Activated naive CD4-positive, alpha-beta T cell treated with anti-CD3 and anti-CD28 coated beads for 36 hours (primary cell): ENCODE results near the gene CORO7. TPM values are rescaled to one million over a fixed set of nuclear protein-coding genes. Genes with fewer than 3 reads are reported as not detected.
A peak's percentile ranks its signal among the peaks of the same experiment; 100 is the strongest.

Experiments
- CTCF ChIA-PET: fragments of 350-600 bp; sonication (Branson Sonifier 250); formaldehyde crosslinking; loops from one replicate; lab custom pipeline; 2021; ENCODE audit warnings: antibody characterized with exemption; lab: Charles Lee
- DNase-seq: peaks from one replicate; pipeline ENCODE4 v3.0.0-alpha.2; 2020
- H3K27ac Mint-ChIP-seq: one replicate; pipeline ENCODE4 v1.8.0; 2021; ENCODE audit warnings: mild to moderate bottlenecking, mixed read lengths
- H3K27me3 Mint-ChIP-seq: one replicate; pipeline ENCODE4 v1.8.0; 2021; ENCODE audit warnings: low read depth, mixed read lengths
- H3K36me3 Mint-ChIP-seq: one replicate; pipeline ENCODE4 v1.8.0; 2021; ENCODE audit warnings: low read depth, mixed read lengths
- H3K4me1 Mint-ChIP-seq: one replicate; pipeline ENCODE4 v1.8.0; 2021; ENCODE audit warnings: low read depth, mixed read lengths
- H3K4me3 Mint-ChIP-seq: one replicate; pipeline ENCODE4 v1.8.0; 2021; ENCODE audit warnings: mild to moderate bottlenecking, moderate library complexity, mixed read lengths
- H3K9me3 Mint-ChIP-seq: one replicate; pipeline ENCODE4 v1.8.0; 2021; ENCODE audit warnings: mixed read lengths
- intact Hi-C: fragments of 100-400 bp; cut with micrococcal nuclease; formaldehyde crosslinking; loops from one replicate; pipeline ENCODE4 v1.15.1; 2023
- total RNA-seq, 2 experiments: library from RNA; stranded (reverse); gene quantifications; one replicate each; pipeline ENCODE4 v1.2.3, GENCODE V29; 2021

CORO7 gene
- total RNA-seq, 2 experiments from 2014 or later: 39.7 to 43.3 TPM

DNA sequence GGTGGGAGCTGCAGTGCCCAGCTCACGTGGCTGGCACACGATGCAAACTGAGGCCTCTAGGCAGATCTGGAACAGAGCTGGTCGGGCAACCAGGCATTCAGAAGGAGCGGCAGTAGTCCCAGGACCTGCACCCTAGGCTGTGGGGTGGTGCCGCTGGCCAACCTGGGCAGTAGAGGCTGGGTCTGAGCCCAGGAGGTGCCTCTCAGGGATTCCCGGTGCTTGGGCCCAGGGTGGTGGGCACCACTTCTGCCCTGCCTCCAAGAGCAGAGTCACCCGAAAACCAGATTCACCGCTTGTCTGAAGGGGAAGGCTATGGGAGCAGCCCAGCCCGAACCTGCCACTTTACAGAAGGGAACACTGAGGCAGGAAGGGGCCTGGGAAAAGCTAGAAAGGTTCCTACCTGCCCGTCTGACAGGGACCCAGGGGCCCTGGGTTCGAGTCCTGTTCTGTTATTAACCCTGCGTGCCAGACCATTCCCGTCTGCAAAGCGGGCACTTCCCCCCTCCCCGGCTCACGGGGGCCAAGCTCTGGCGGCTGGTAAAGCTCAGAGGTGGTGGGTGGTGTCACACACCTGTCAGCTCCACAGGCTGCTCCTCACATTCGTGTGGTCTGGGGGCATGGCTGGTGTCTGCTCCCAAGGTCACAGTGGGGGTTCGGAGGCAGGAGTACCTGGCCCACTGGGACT, 83.6 kb downstream of the CORO7 start:
- CTCF ChIA-PET: interaction anchor here (0.7 to 9.2 kb wide), 7 partner anchors 9 to 71 kb away, joined by 3 to 80 read pairs (median 5); no protein-coding TSS in a partner anchor
- peaks cover 4% of the 10 kb centered on the region for H3K4me1 Mint-ChIP-seq
- H3K36me3 Mint-ChIP-seq: no peaks in the 10 kb centered on the region
- DNase-seq: no peak
- H3K4me3 Mint-ChIP-seq: no peak overlapping the region
- intact Hi-C loops: no loop called here
- H3K27me3 Mint-ChIP-seq: no peaks in the 10 kb centered on the region
- H3K9me3 Mint-ChIP-seq: no peaks in the 10 kb centered on the region
- H3K27ac Mint-ChIP-seq: no peak overlapping the region

DNA sequence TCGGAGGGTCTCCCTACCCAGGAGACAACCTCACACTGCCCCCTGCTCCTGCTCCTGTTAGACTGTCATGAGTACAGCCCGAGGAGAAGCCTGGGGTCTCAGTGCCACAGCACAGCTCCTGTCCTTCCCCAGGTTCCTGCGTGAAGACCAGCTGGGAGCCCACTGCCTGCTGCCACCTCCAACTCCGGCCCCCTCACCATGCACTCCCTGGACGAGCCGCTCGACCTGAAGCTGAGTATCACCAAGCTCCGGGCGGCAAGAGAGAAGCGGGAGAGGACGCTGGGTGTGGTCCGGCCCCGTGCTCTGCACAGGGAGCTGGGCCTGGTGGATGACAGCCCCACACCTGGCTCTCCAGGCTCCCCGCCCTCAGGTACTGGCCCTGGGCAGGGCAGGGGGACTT, 84.3 kb downstream of the CORO7 start:
- CTCF ChIA-PET: interaction anchor here (0.7 to 9.2 kb wide), 12 partner anchors 9 to 78 kb away, joined by 3 to 80 read pairs (median 4); partner anchors contain the start of gene VASN
- Mint-ChIP-seq H3K4me3 (no peak overlapping the region), H3K9me3 (no peaks in the 10 kb centered on the region), H3K36me3 (no peaks in the 10 kb centered on the region), H3K27me3 (no peaks in the 10 kb centered on the region), H3K27ac (no peak overlapping the region), H3K4me1 (peaks cover 4% of the 10 kb centered on the region)
- intact Hi-C loops: no loop called here
- no peak for DNase-seq

DNA sequence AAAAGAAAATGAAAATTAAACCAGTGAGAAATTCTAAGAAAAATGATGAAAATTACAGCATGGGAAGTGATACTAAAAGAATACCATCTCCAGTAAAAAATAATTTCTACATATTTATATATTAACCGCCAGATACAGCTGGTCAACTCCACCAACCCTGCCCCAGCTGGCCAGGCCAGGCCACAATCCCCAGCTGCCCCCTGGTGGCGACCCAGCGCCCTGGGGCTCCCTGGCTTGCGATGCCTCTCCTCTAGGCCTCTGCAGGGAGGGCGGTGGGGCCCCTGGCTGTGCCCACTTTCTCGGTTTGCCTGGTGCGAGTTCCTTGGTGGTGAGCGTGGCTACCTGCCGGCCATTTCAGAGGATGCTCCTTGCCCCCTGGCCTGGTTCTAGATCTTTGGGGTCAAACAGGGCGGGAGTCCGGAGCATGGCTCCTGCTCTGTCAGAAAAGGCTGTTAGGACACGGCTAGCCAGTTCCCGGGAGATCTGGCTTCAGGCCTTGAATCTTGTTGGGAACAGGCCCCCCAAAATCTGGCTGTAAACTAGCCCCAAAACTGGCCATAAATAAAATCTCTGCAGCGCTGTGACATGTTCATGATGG, 86.0 kb downstream of the CORO7 start:
- no peak overlapping the region for H3K4me3 Mint-ChIP-seq
- no peaks in the 10 kb centered on the region for H3K9me3 Mint-ChIP-seq
- intact Hi-C loops: loop anchor here (1.0 to 2.0 kb wide), 3 partner anchors 42 to 391 kb away; no protein-coding TSS in a partner anchor
- CTCF ChIA-PET: interaction anchor here (0.6 to 9.2 kb wide), 15 partner anchors 12 to 302 kb away, joined by 3 to 80 read pairs (median 3); no protein-coding TSS in a partner anchor
- H3K27me3 Mint-ChIP-seq: no peaks in the 10 kb centered on the region
- peak; percentile 80 for DNase-seq
- no peak overlapping the region for H3K27ac Mint-ChIP-seq
- H3K36me3 Mint-ChIP-seq: no peaks in the 10 kb centered on the region
- H3K4me1 Mint-ChIP-seq: peaks cover 4% of the 10 kb centered on the region

DNA sequence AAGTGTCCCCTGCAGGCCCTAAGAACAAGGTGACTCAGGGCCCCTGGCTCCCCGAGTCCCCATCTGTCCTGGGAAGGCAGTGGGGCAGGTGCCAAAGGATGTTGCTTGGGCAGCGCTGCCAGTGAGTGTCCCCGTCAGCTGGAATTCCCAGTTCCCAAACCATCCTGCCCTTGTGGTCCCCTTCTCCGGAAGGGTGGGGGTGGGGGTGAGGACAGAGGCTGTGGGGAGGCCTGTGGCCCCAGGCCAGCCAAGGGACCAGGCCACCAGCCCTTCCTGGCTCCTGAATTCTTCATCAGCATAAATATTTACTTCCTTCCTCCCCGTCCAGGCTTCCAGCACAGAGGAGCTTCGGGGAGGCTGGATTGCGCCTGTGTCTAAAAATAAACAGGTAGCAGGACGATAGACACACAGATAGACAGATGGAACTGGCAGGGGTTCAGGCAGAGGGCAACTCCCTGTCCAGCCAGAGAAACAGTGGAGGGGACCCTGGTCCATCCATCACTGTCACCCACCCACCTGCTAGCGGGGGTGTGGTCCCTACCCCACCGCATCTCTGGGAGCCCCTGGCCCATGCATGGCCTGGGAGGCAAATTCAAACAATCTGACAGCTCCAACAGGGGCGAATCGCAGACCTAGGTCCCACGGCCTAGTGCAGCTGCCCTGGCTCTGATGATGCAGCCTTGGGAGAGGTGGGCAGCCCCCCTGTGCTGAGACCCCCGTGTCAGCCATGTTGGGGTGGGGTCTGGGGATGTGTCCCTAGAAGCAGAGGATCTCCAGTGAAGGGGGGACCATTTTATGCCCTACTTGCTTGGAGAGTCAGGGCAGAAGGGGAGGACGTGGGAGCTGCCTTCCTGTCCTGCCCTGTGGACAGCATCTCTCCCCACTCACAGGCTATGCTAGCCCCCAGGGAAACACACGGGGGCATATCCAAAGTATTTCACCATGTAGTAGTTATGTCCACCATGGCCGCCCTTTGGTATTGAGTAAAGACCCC, 87.3 kb downstream of the CORO7 start:
- intact Hi-C loops: loop anchor here (5.0 to 10.0 kb wide), 2 partner anchors 57 to 344 kb away; partner anchors contain the start of gene TFAP4
- Mint-ChIP-seq H3K36me3 (no peaks in the 10 kb centered on the region), H3K27ac (no peak overlapping the region), H3K27me3 (no peaks in the 10 kb centered on the region), H3K9me3 (no peaks in the 10 kb centered on the region), H3K4me3 (no peak overlapping the region), H3K4me1 (peaks cover 4% of the 10 kb centered on the region)
- CTCF ChIA-PET: interaction anchor here (0.5 to 9.2 kb wide), 17 partner anchors 10 to 77 kb away, joined by 3 to 80 read pairs (median 5); partner anchors contain the start of gene TFAP4
- no peak for DNase-seq

DNA sequence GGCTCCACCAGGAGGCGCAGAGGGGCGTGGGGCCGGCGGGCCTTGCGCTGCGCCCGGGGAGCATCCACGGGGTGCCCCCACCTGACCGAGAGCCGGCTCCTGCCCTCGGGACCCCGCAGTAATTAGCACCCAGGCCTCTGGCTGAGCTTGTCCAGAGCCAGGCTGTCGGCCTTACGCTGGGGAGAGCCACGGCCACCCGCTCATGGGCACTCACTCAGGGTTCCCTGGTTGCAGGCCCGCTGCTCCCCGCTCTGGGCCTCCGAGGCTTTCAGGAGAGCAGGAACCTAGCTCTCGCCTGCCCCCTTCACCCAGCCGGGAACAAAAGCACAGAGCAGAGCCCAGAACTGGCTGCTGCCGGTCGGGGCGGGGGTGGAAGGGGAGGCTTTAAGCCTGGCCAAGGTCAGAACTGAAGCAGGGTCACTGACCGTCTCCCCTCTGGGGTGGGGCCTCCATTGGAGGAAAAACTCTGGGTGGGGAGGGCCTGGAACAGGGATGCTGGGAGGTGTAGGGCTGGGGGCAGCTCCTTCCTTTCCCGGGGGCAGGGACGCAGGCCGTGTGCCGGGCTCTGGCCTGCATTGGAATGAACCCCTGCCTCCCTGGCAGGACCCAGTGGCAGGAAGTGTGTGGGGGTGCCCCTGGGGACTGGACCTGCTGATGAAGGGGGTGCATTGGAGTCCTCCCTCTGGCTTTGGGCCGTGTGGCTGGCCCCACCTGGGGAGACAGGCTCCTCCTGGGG, 88.2 kb downstream of the CORO7 start:
- H3K4me1 Mint-ChIP-seq: peaks cover 4% of the 10 kb centered on the region
- no peaks in the 10 kb centered on the region for H3K36me3 Mint-ChIP-seq
- intact Hi-C loops: loop anchor here (5.0 to 10.0 kb wide), 2 partner anchors 56 to 343 kb away; partner anchors contain the start of gene TFAP4
- H3K27ac Mint-ChIP-seq: no peak overlapping the region
- CTCF ChIA-PET: interaction anchor here (0.6 to 9.2 kb wide), 12 partner anchors 16 to 74 kb away, joined by 3 to 80 read pairs (median 5); partner anchors contain the start of gene TFAP4
- peak overlapping the region; percentile 49 for H3K4me3 Mint-ChIP-seq
- H3K27me3 Mint-ChIP-seq: no peaks in the 10 kb centered on the region
- DNase-seq: peak; percentile 81
- no peaks in the 10 kb centered on the region for H3K9me3 Mint-ChIP-seq

DNA sequence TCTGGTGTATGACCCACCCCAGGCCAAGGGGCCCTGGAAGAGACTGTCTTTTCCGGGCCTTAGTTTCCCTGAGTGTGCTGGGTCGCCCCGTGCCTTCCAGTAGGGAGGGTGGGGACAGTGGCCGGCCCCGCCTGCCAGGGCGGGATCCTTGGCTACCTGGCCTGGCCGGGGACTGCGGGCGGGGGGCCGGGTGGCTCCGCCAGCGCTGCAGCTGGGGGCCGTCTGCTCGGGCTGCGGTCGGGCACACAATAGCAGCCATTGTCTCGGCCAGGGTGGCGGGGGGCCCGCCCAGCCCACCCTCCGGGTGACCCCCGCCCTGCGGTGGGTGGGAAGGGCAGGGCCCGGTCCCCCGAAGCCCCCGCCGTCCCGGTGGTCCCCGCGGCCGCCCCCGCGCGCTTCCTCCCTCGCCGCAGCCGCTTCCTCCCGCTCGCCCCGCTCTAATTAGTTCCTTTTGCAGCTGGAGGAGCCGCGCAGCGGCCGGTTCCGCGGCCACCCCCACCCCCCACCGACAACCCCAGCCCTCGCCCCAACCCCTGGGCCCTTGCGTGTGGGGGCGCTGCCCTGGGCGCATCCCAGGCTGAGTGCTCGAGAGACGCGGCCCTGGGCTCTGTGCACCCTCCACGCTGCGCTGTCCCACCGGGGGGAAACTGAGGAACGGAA, 88.9 kb downstream of the CORO7 start:
- no peak for DNase-seq
- no peaks in the 10 kb centered on the region for H3K9me3 Mint-ChIP-seq
- peaks cover 4% of the 10 kb centered on the region for H3K4me1 Mint-ChIP-seq
- no peaks in the 10 kb centered on the region for H3K36me3 Mint-ChIP-seq
- H3K27me3 Mint-ChIP-seq: no peaks in the 10 kb centered on the region
- peak overlapping the region; percentile 49 for H3K4me3 Mint-ChIP-seq
- intact Hi-C loops: loop anchor here (5.0 to 10.0 kb wide), 2 partner anchors 55 to 343 kb away; partner anchors contain the start of gene TFAP4
- CTCF ChIA-PET: interaction anchor here (0.6 to 9.2 kb wide), 13 partner anchors 10 to 75 kb away, joined by 3 to 80 read pairs (median 5); partner anchors contain the start of gene TFAP4
- no peak overlapping the region for H3K27ac Mint-ChIP-seq

DNA sequence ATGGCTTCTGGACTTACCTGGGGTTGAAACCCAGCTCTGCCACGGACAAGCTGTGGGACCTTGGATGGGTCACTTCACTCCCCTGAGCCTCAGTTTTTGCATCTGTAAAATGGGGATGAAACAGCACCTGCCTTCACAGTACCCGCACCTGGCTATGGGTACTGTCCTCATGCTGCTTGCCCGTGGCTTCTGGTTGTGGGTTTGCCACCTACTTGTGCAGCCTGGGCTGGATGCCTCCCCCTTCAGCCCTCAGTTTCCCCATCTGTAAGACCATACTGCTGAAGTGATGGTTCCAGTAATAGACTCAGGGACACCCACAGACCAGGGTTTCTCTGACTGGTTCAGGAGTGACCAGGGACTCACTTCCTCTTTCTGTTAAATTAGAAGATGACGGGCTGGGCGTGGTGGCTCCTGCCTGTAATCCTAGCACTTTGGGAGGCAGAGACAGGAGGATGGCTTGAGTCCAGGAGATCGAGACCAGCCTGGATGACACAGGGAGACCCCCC, 91.1 kb downstream of the CORO7 start:
- intact Hi-C loops: loop anchor here (5.0 to 10.0 kb wide), 2 partner anchors 53 to 341 kb away; partner anchors contain the start of gene TFAP4
- Mint-ChIP-seq H3K4me1 (peaks cover 4% of the 10 kb centered on the region), H3K4me3 (no peak overlapping the region), H3K27ac (no peak overlapping the region), H3K27me3 (no peaks in the 10 kb centered on the region), H3K9me3 (no peaks in the 10 kb centered on the region), H3K36me3 (no peaks in the 10 kb centered on the region)
- CTCF ChIA-PET: no interaction called here
- no peak for DNase-seq

DNA sequence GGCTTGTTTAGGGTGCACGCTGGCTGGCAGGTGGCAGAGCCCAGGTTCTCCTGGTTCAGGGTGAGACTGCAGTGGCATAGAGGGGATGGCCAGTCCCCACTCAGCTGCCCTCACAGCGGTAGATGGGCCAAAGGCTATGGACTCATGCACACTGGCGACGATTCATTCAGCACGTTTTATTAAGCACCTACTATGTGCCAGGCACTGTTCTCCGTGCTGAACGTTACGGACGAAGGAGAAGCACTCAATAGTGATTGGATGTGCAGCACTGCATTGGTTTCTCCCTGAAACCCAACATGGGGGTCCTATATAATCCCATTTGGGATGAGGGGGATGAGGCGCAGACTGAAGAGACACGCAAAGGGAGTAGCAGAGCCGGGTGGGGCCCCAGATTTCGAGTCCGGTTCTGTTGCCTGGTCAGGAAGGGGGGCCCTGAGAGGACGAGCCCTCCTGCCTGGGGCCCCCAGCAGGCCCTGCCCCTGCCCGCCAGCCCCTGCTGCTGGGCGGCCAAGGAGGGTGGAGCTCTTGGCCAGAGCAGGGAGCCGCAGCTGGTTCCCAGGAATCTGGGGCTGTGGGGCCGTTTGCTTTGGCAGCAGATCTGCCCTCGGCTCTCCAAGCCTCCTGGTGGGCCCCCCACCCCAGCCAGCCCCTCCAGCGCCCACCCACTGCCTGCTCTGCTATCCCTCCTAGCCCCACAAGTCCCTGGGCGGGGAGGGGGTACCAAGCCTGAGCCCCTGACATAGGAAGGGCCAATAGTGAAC, 91.7 kb downstream of the CORO7 start:
- CTCF ChIA-PET: no interaction called here
- H3K27me3 Mint-ChIP-seq: no peaks in the 10 kb centered on the region
- H3K9me3 Mint-ChIP-seq: no peaks in the 10 kb centered on the region

DNA sequence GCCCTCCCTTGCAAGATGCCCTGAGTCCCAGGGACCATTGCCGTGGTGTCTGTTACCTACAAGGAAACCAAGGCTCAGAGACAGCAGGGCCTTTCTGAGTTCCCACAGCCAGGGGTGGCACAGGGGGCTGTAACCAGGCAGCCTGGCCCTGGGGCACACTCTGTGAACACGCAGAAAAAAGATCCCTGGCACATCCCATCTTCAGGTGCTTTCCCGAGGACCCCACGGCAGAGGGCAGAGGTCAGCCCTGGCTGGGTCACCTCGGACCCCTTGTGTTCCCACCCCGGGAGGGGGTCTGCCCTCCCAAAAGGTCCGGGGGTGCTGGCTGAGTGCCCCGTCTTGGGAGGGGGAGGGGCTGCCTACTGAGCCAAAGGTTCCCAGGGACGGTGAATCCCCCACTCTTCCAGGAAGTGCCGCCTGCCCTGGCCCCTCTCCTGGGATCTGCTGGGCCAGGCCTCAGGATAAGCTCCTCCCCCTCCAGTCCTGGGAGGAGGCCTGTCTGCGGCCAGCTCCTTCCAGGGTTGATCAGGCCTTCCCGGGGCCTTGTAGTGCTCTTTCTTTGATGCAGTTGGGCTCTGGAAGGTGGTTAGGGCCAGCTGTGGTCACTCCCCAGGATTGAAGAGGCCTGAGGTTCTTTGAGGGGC, 92.4 kb downstream of the CORO7 start:
- Mint-ChIP-seq H3K27me3 (no peaks in the 10 kb centered on the region), H3K4me1 (peaks cover 4% of the 10 kb centered on the region), H3K4me3 (no peak overlapping the region), H3K27ac (no peak overlapping the region), H3K36me3 (no peaks in the 10 kb centered on the region), H3K9me3 (no peaks in the 10 kb centered on the region)
- no peak for DNase-seq
- CTCF ChIA-PET: interaction anchor here (0.6 kb wide), 1 partner anchor 126 kb away, joined by 3 read pairs; no protein-coding TSS in a partner anchor
- intact Hi-C loops: loop anchor here (10.0 kb wide), 1 partner anchor 339 kb away; no protein-coding TSS in a partner anchor

More for the DNA sequence above, 91.7 kb downstream of the CORO7 start:
- H3K4me3 Mint-ChIP-seq: no peak overlapping the region
- no peak overlapping the region for H3K27ac Mint-ChIP-seq
- DNase-seq: no peak
- H3K36me3 Mint-ChIP-seq: no peaks in the 10 kb centered on the region
- intact Hi-C loops: loop anchor here (5.0 to 10.0 kb wide), 2 partner anchors 52 to 340 kb away; partner anchors contain the start of gene TFAP4
- peaks cover 4% of the 10 kb centered on the region for H3K4me1 Mint-ChIP-seq
